Measurements from ENCODE around the gene DBNDD1.

DBNDD1 gene

GRCh38 chr16:90037276-90037675 is 18.0 kb upstream of the DBNDD1 start:
- no peak overlapping the region for H3K4me3 ChIP-seq (ENCODE audit: low read depth, low read length)

- no peak overlapping the region for H3K4me3 ChIP-seq (ENCODE audit: low read depth, low read length)
Observed at GRCh38 chr16:90035902-90036301, 16.6 kb upstream of the DBNDD1 start.

- H3K4me3 ChIP-seq (ENCODE audit: low read depth, low read length), result no peak overlapping the region
Observed at GRCh38 chr16:90034504-90034903, 15.2 kb upstream of the DBNDD1 start.

- no peak overlapping the region for H3K4me3 ChIP-seq (ENCODE audit: low read depth, low read length)
Observed at GRCh38 chr16:90033387-90033786, 14.1 kb upstream of the DBNDD1 start.

- H3K4me3 ChIP-seq (ENCODE audit: low read depth, low read length), result no peak overlapping the region
Observed at GRCh38 chr16:90032674-90033331, 13.5 kb upstream of the DBNDD1 start.

- H3K4me3 ChIP-seq (ENCODE audit: low read depth, low read length), result no peak overlapping the region
Observed at GRCh38 chr16:90031931-90032673, 12.8 kb upstream of the DBNDD1 start.

- no peak overlapping the region for H3K4me3 ChIP-seq (ENCODE audit: low read depth, low read length)
Observed at GRCh38 chr16:90031186-90031930, 12.1 kb upstream of the DBNDD1 start.

GRCh38 chr16:90028985-90029384 is 9.7 kb upstream of the DBNDD1 start:
- no peak overlapping the region for H3K4me3 ChIP-seq (ENCODE audit: low read depth, low read length)

GRCh38 chr16:90027611-90028010 is 8.4 kb upstream of the DBNDD1 start:
- H3K4me3 ChIP-seq (ENCODE audit: low read depth, low read length), result no peak overlapping the region

- H3K4me3 ChIP-seq (ENCODE audit: low read depth, low read length), result no peak overlapping the region
Observed at GRCh38 chr16:90026135-90026534, 6.9 kb upstream of the DBNDD1 start.

GRCh38 chr16:90023078-90023447 is 3.8 kb upstream of the DBNDD1 start:
- peak overlapping the region; percentile 39 for H3K4me3 ChIP-seq (ENCODE audit: low read depth, low read length)

- peak overlapping the region; percentile 39 for H3K4me3 ChIP-seq (ENCODE audit: low read depth, low read length)
Observed at GRCh38 chr16:90022209-90023077, 3.2 kb upstream of the DBNDD1 start.

- H3K4me3 ChIP-seq (ENCODE audit: low read depth, low read length), result no peak overlapping the region
Observed at GRCh38 chr16:90020838-90021382, 1.7 kb upstream of the DBNDD1 start.

- H3K4me3 ChIP-seq (ENCODE audit: low read depth, low read length), result peak overlapping the region; percentile 50
Observed at GRCh38 chr16:90020260-90020837, 1.1 kb upstream of the DBNDD1 start.

- peak overlapping the region; percentile 50 for H3K4me3 ChIP-seq (ENCODE audit: low read depth, low read length)
Observed at GRCh38 chr16:90019543-90020259, 445 bp upstream of the DBNDD1 start.

GRCh38 chr16:90018297-90018651 is 982 bp downstream of the DBNDD1 start:
- peak overlapping the region; percentile 70 for H3K4me3 ChIP-seq (ENCODE audit: low read depth, low read length)

- H3K4me3 ChIP-seq (ENCODE audit: low read depth, low read length), result no peak overlapping the region
Observed at GRCh38 chr16:90016339-90016950, 2.8 kb downstream of the DBNDD1 start.

- no peak overlapping the region for H3K4me3 ChIP-seq (ENCODE audit: low read depth, low read length)
Observed at GRCh38 chr16:90015586-90016338, 3.5 kb downstream of the DBNDD1 start.
